HCT116 (cell line): ENCODE data around the gene THEM4. TPM values are rescaled to one million over a fixed set of nuclear protein-coding genes. Genes with fewer than 3 reads are reported as not detected.

Experiments used
- ATAC-seq: fragments of 200-7000 bp; cut with Tn5 transposase; 2 replicates; pipeline ENCODE4 v1.9.1; 2020; ENCODE audit warnings: mild to moderate bottlenecking, moderate library complexity
- BruUV-seq: library from RNA; stranded (reverse); fragments of 400-500 nt; replicated peaks from 2 replicates; lab custom pipeline; 2021; lab: Mats Ljungman, UMichigan
- CTCF ChIA-PET: fragments of 300-600 bp; sonication (Branson Sonifier 250); formaldehyde crosslinking; loops from one replicate; lab custom pipeline; 2021; ENCODE audit warnings: antibody characterized with exemption; lab: Charles Lee
- POLR2A ChIA-PET: fragments of 300-600, 350-600 bp; sonication (Branson Sonifier 250); formaldehyde crosslinking; loops from one replicate; lab custom pipeline; 2021; ENCODE audit warnings: antibody characterized with exemption; lab: Charles Lee
- RAD21 ChIA-PET, 2 experiments: fragments of 300-600 bp; sonication (Branson Sonifier 250); formaldehyde crosslinking; loops; one replicate each; lab custom pipeline; 2023; ENCODE audit warnings: low total read pairs in 2 of 2; ENCODE audit not compliant: uncharacterized antibody in 2 of 2, unreplicated experiment in 2 of 2, low non-redundant PET in 1 of 2; lab: Charles Lee
- DNase-seq: peaks from one replicate; pipeline ENCODE4 v3.0.0-alpha.2; 2010; ENCODE audit warnings: low read depth, low spot score
- H2AFZ ChIP-seq: fragments of 200-600 bp; shearing (Covaris generic), sonication (generic); 2 replicates; pipeline ENCODE4 v1.6.1; 2017; ENCODE audit warnings: low read depth, mixed run types, mixed read lengths, antibody characterized with exemption, low read length; ENCODE audit not compliant: poor library complexity, severe bottlenecking
- H3K27ac ChIP-seq: 2 replicates; pipeline ENCODE4 v1.5.1; 2012; ENCODE audit warnings: low read depth, low read length
- H3K27me3 ChIP-seq: fragments of 200-600 bp; sonication (generic); 2 replicates; pipeline ENCODE4 v1.6.1; 2016; ENCODE audit warnings: mixed run types, low read length, mixed read lengths; ENCODE audit not compliant: insufficient read depth
- H3K36me3 ChIP-seq, 2 experiments: fragments of 200-500 bp in 1 of 2; fragments of 200-600 bp in 1 of 2; sonication (Bioruptor generic) in 1 of 2; sonication (generic) in 1 of 2; 2 replicates each; pipeline versions ENCODE4 v1.5.1 to v1.6.1; 2014 to 2016; ENCODE audit warnings: low read length in 2 of 2, inconsistent platforms in 1 of 2, mixed read lengths in 1 of 2, mixed run types in 1 of 2; ENCODE audit not compliant: insufficient read depth in 2 of 2, control insufficient read depth in 1 of 2
- H3K4me1 ChIP-seq, 2 experiments: fragments of 200-600 bp in 1 of 2; sonication (generic) in 1 of 2; 2 replicates each; pipeline versions ENCODE4 v1.5.1 to v1.6.1; 2012 to 2017; ENCODE audit warnings: low read length in 2 of 2, inconsistent platforms in 1 of 2, mild to moderate bottlenecking in 1 of 2, mixed read lengths in 1 of 2, mixed run types in 1 of 2, moderate library complexity in 1 of 2; ENCODE audit not compliant: insufficient read depth in 2 of 2, control insufficient read depth in 1 of 2
- H3K4me2 ChIP-seq: fragments of 200-600 bp; sonication (generic); 2 replicates; pipeline ENCODE4 v1.6.1; 2017; ENCODE audit warnings: mixed run types, low read length, mixed read lengths
- H3K4me3 ChIP-seq, 2 experiments: fragments of 200-600 bp in 1 of 2; sonication (generic) in 1 of 2; replicated peaks in 1 of 2; 2 replicates each; pipeline ENCODE4 v1.5.1; 2011 to 2016; ENCODE audit warnings: low read length in 2 of 2, control low read depth in 1 of 2, low read depth in 1 of 2, mild to moderate bottlenecking in 1 of 2, mixed read lengths in 1 of 2, mixed run types in 1 of 2
- H3K79me2 ChIP-seq: fragments of 200-600 bp; sonication (generic); 2 replicates; pipeline ENCODE4 v1.6.1; 2017; ENCODE audit warnings: mild to moderate bottlenecking, mixed run types, low read length, moderate library complexity, mixed read lengths; ENCODE audit not compliant: insufficient read depth
- H3K9ac ChIP-seq: fragments of 200-600 bp; sonication (generic); 2 replicates; pipeline ENCODE4 v1.6.1; 2016; ENCODE audit warnings: low read length, mixed read lengths
- H3K9me2 ChIP-seq: fragments of 200-600 bp; sonication (generic), shearing (Covaris generic); 2 replicates; pipeline ENCODE4 v1.6.1; 2017; ENCODE audit warnings: mixed run types, mild to moderate bottlenecking, moderate library complexity; ENCODE audit not compliant: insufficient read depth
- H3K9me3 ChIP-seq, 2 experiments: fragments of 200-500 bp in 1 of 2; fragments of 200-600 bp in 1 of 2; sonication (Bioruptor generic) in 1 of 2; sonication (generic) in 1 of 2; 2 replicates each; pipeline ENCODE4 v1.6.1; 2014 to 2017; ENCODE audit warnings: low read length in 2 of 2, mixed read lengths in 2 of 2, inconsistent platforms in 1 of 2, low read depth in 1 of 2, mild to moderate bottlenecking in 1 of 2, mixed run types in 1 of 2, moderate library complexity in 1 of 2; ENCODE audit not compliant: control insufficient read depth in 1 of 2, insufficient read depth in 1 of 2
- H4K20me1 ChIP-seq: fragments of 200-600 bp; sonication (generic), shearing (Covaris generic); 2 replicates; pipeline ENCODE4 v1.6.1; 2017; ENCODE audit warnings: mixed run types, mild to moderate bottlenecking, moderate library complexity; ENCODE audit not compliant: insufficient read depth
- CBX3 ChIP-seq: IDR thresholded peaks from 2 replicates; pipeline ENCODE4 v1.6.1; 2012; ENCODE audit warnings: low read depth
- CEBPB ChIP-seq: IDR thresholded peaks from 2 replicates; pipeline ENCODE4 v1.6.1; 2012; ENCODE audit warnings: low read depth
- EGR1 ChIP-seq: IDR thresholded peaks from 2 replicates; pipeline ENCODE4 v1.6.1; 2012; ENCODE audit warnings: low read depth
- ELF1 ChIP-seq: IDR thresholded peaks from 2 replicates; pipeline ENCODE4 v1.6.1; 2012; ENCODE audit warnings: low read depth, borderline replicate concordance
- EZH2 ChIP-seq: fragments of 200-600 bp; sonication (generic); IDR thresholded peaks from 2 replicates; pipeline ENCODE4 v1.6.1; 2017; ENCODE audit warnings: antibody characterized with exemption, mixed run types
- JUND ChIP-seq: IDR thresholded peaks from 2 replicates; pipeline ENCODE4 v1.6.1; 2012
- POLR2A ChIP-seq: IDR thresholded peaks from 2 replicates; pipeline ENCODE4 v1.7.0; 2011; ENCODE audit warnings: borderline replicate concordance; ENCODE audit not compliant: insufficient read depth, insufficient read length; ENCODE audit errors: extremely low read depth
- POLR2AphosphoS5 ChIP-seq: IDR thresholded peaks from 2 replicates; pipeline ENCODE4 v1.6.1; 2011; ENCODE audit warnings: mild to moderate bottlenecking, low read depth, low read length, moderate library complexity
- RAD21 ChIP-seq: IDR thresholded peaks from 2 replicates; pipeline ENCODE4 v1.6.1; 2012; ENCODE audit warnings: low read depth, mild to moderate bottlenecking
- SIN3A ChIP-seq: IDR thresholded peaks from 2 replicates; pipeline ENCODE4 v1.6.1; 2012; ENCODE audit warnings: low read depth
- SRF ChIP-seq: IDR thresholded peaks from 2 replicates; pipeline ENCODE4 v1.6.1; 2012; ENCODE audit warnings: low read depth
- TCF7L2 ChIP-seq: IDR thresholded peaks from 2 replicates; pipeline ENCODE4 v1.7.0; 2011; ENCODE audit warnings: borderline replicate concordance, inconsistent platforms; ENCODE audit not compliant: insufficient read depth, insufficient read length; ENCODE audit errors: extremely low read depth
- ZBTB33 ChIP-seq: IDR thresholded peaks from 2 replicates; pipeline ENCODE4 v1.6.1; 2011; ENCODE audit warnings: mild to moderate bottlenecking, low read length, moderate library complexity; ENCODE audit not compliant: insufficient replicate concordance; ENCODE audit errors: extremely low read depth
- ZNF274 ChIP-seq: fragments of 200-500 bp; sonication (Bioruptor generic); IDR thresholded peaks from 2 replicates; pipeline ENCODE4 v1.6.1; 2014; ENCODE audit warnings: mild to moderate bottlenecking, low read depth, low read length, inconsistent platforms
- intact Hi-C: fragments of 100-400 bp; cut with micrococcal nuclease; formaldehyde crosslinking; loops from 2 replicates; pipeline ENCODE4 v1.10.0; 2022
- total RNA-seq: library from RNA; stranded (reverse); gene quantifications from one replicate; pipeline ENCODE4 v1.2.1, GENCODE V29; 2021; ENCODE audit not compliant: unreplicated experiment

The THEM4 gene
- total RNA-seq, 1 experiment from 2014 or later = 17.0 TPM

DNA sequence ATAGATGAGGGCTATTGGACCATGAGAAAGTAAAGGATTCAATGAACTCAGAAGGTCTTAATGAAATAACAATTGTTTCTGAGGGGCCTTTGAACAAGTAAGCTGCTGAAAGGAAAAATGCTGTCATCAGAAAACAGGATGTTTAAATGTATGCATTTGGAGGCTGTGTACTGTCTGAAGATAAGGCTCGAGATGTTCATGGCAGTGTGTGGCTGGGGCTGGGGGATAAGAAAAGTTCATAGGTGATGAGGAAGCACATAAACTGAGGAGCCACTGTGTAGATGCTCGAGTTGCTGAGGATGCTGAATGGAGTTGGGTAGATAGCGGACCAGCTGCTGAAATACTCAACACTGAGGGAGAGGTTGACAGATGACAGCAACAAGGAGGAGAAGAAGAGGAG is 17.8 kb downstream of the THEM4 start:
- BruUV-seq = no TSS peak
- DNase-seq = no peak
- peaks cover 3 to 20% of the 10 kb centered on the region in 2 experiments; a peak in 2 of 4 replicates for H3K36me3 ChIP-seq
- POLR2A ChIA-PET = no interaction called here
- no peaks in the 10 kb centered on the region for H3K27me3 ChIP-seq
- no peak overlapping the region for H3K4me2 ChIP-seq
- peaks cover 8 to 12% of the 10 kb centered on the region in 2 experiments; a peak in 2 of 4 replicates for H3K4me1 ChIP-seq
- no peaks in the 10 kb centered on the region for H3K9me2 ChIP-seq
- H2AFZ ChIP-seq = no peak overlapping the region
- RAD21 ChIA-PET = no interaction called here
- no peak for ATAC-seq
- TF ChIP-seq ZBTB33 (no peak), CBX3 (no peak), SRF (no peak), POLR2AphosphoS5 (no peak), POLR2A (no peak), ELF1 (no peak), EGR1 (no peak), RAD21 (no peak), SIN3A (no peak), TCF7L2 (no peak), CEBPB (no peak), ZNF274 (no peak), EZH2 (no peak), JUND (no peak)
- no peak overlapping the region for H3K4me3 ChIP-seq
- H3K9me3 ChIP-seq = no peaks in the 10 kb centered on the region
- no peak overlapping the region for H3K27ac ChIP-seq
- CTCF ChIA-PET = no interaction called here
- no peaks in the 10 kb centered on the region for H3K79me2 ChIP-seq
- H3K9ac ChIP-seq = no peak overlapping the region
- no peaks in the 10 kb centered on the region; the same call in 1 of the 2 replicates for H4K20me1 ChIP-seq
- intact Hi-C loops = no loop called here
